Measurements from ENCODE around the gene BRAF. TPM values are rescaled to one million over a fixed set of nuclear protein-coding genes. Genes with fewer than 3 reads are reported as not detected.

BRAF gene
- total RNA-seq, 1 experiment from 2014 or later: 29.7 TPM

GRCh38 chr7:140889150-140889549 is 35.6 kb downstream of the BRAF start:
- ATAC-seq (no peak), DNase-seq (ENCODE audit: low read depth, low spot score) (no peak)
- Histone ChIP-seq H3K9me3 (ENCODE audit: control insufficient read depth in 1 of 2, insufficient read depth in 1 of 2, low read depth in 1 of 2, low read length in 2 of 2) (no peaks in the 10 kb centered on the region), H3K4me2 (ENCODE audit: low read length) (no peak overlapping the region), H3K4me1 (ENCODE audit: control insufficient read depth in 1 of 2, insufficient read depth in 2 of 2, low read length in 2 of 2) (no peaks in the 10 kb centered on the region), H4K20me1 (ENCODE audit: insufficient read depth) (no peaks in the 10 kb centered on the region), H3K27me3 (ENCODE audit: insufficient read depth, low read length) (no peaks in the 10 kb centered on the region), H3K9ac (ENCODE audit: low read length) (no peak overlapping the region), H3K27ac (ENCODE audit: low read depth, low read length) (no peak overlapping the region), H2AFZ (ENCODE audit: low read depth, low read length, poor library complexity, severe bottlenecking) (no peak overlapping the region), H3K36me3 (ENCODE audit: control insufficient read depth in 1 of 2, insufficient read depth in 2 of 2, low read length in 2 of 2) (no peaks in the 10 kb centered on the region), H3K79me2 (ENCODE audit: insufficient read depth, low read length) (peaks cover 77% of the 10 kb centered on the region), H3K9me2 (ENCODE audit: insufficient read depth) (no peaks in the 10 kb centered on the region), H3K4me3 (replicated peaks in 1 of 2; ENCODE audit: low read depth in 1 of 2, low read length in 2 of 2) (no peak overlapping the region)
- TF ChIP-seq EZH2 (IDR thresholded peaks at IDR 0.05) (no peak), JUND (IDR thresholded peaks at IDR 0.05) (no peak), CBX3 (IDR thresholded peaks at IDR 0.05; ENCODE audit: low read depth) (no peak), SRF (IDR thresholded peaks at IDR 0.05; ENCODE audit: low read depth) (no peak), POLR2AphosphoS5 (IDR thresholded peaks at IDR 0.05; ENCODE audit: low read depth, low read length) (no peak), YY1 (IDR thresholded peaks at IDR 0.05; ENCODE audit: extremely low read depth, insufficient replicate concordance, low read depth, low read length) (no peak), SP1 (IDR thresholded peaks at IDR 0.05; ENCODE audit: low read depth) (no peak), ZNF274 (IDR thresholded peaks at IDR 0.05; ENCODE audit: low read depth, low read length) (no peak), EGR1 (IDR thresholded peaks at IDR 0.05; ENCODE audit: low read depth) (no peak), CTCF (IDR thresholded peaks at IDR 0.05 in 2 of 3, conservative IDR thresholded peaks at IDR 0.05 in 1 of 3; ENCODE audit: borderline replicate concordance in 1 of 3, insufficient read depth in 1 of 3, low read depth in 2 of 3, low read length in 2 of 3) (no peak), ELF1 (IDR thresholded peaks at IDR 0.05; ENCODE audit: borderline replicate concordance, low read depth) (no peak), REST (IDR thresholded peaks at IDR 0.05; ENCODE audit: low read depth) (no peak), SIN3A (IDR thresholded peaks at IDR 0.05; ENCODE audit: low read depth) (no peak), RAD21 (IDR thresholded peaks at IDR 0.05; ENCODE audit: low read depth) (no peak), ZFX (IDR thresholded peaks at IDR 0.05) (no peak)
- TF ChIP-seq, protein P1, sequence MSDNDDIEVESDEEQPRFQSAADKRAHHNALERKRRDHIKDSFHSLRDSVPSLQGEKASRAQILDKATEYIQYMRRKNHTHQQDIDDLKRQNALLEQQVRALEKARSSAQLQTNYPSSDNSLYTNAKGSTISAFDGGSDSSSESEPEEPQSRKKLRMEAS (IDR thresholded peaks at IDR 0.05): no peak
- TF ChIP-seq, protein P2, sequence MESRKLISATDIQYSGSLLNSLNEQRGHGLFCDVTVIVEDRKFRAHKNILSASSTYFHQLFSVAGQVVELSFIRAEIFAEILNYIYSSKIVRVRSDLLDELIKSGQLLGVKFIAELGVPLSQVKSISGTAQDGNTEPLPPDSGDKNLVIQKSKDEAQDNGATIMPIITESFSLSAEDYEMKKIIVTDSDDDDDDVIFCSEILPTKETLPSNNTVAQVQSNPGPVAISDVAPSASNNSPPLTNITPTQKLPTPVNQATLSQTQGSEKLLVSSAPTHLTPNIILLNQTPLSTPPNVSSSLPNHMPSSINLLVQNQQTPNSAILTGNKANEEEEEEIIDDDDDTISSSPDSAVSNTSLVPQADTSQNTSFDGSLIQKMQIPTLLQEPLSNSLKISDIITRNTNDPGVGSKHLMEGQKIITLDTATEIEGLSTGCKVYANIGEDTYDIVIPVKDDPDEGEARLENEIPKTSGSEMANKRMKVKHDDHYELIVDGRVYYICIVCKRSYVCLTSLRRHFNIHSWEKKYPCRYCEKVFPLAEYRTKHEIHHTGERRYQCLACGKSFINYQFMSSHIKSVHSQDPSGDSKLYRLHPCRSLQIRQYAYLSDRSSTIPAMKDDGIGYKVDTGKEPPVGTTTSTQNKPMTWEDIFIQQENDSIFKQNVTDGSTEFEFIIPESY (IDR thresholded peaks at IDR 0.05; ENCODE audit: extremely low read depth, insufficient replicate concordance, low read length): no peak
- RAD21 ChIA-PET (ENCODE audit: low non-redundant PET in 1 of 2, low total read pairs in 2 of 2, uncharacterized antibody in 2 of 2, unreplicated experiment in 2 of 2): no interaction called here
- CTCF ChIA-PET: no interaction called here
- intact Hi-C loops (cut with micrococcal nuclease): no loop called here
- no TSS peak for BruUV-seq (replicated peaks)
- POLR2A ChIA-PET: no interaction called here

All from HCT116 (cell line).